Natural killer cell (primary cell): ENCODE measurements around the gene MRAS. TPM values are rescaled to one million over a fixed set of nuclear protein-coding genes. Genes with fewer than 3 reads are reported as not detected.

Experiments
- ATAC-seq, 3 donors: fragments of 150-1000 bp in 2 of 3; fragments of 200-7000 bp in 1 of 3; cut with Tn5 transposase; 1 replicate in 1 of 3; 2 replicates in 2 of 3; pipeline ENCODE4 v1.10.0; 2021; ENCODE audit warnings: mild to moderate bottlenecking in 2 of 3, moderate library complexity in 2 of 3
- DNase-seq, 2 donors: peaks; one replicate each; pipeline versions ENCODE4 v3.0.0 to v3.0.0-alpha.2; 2013 to 2021; ENCODE audit warnings: mixed read lengths in 1 of 2
- H3K27ac ChIP-seq: one replicate; pipeline ENCODE4 v1.5.1; 2013; ENCODE audit warnings: mild to moderate bottlenecking, low read length
- H3K27me3 ChIP-seq: one replicate; pipeline ENCODE4 v1.6.1; 2013; ENCODE audit warnings: low read length; ENCODE audit not compliant: control insufficient read depth, insufficient read depth
- H3K36me3 ChIP-seq: one replicate; pipeline ENCODE4 v1.6.1; 2013; ENCODE audit warnings: low read length; ENCODE audit not compliant: control insufficient read depth, insufficient read depth
- H3K4me1 ChIP-seq: one replicate; pipeline ENCODE4 v1.6.1; 2013; ENCODE audit warnings: low read length; ENCODE audit not compliant: control insufficient read depth, insufficient read depth
- H3K4me3 ChIP-seq: one replicate; pipeline ENCODE4 v1.5.1; 2013; ENCODE audit warnings: low read length
- H3K9me3 ChIP-seq: one replicate; pipeline ENCODE4 v1.6.1; 2013; ENCODE audit warnings: low read length; ENCODE audit not compliant: control insufficient read depth, insufficient read depth
- H3K27ac Mint-ChIP-seq, 2 donors: one replicate each; pipeline ENCODE4 v1.8.0; 2022; ENCODE audit warnings: mild to moderate bottlenecking in 2 of 2, mixed read lengths in 2 of 2, moderate library complexity in 1 of 2
- H3K27me3 Mint-ChIP-seq, 2 donors: one replicate each; pipeline ENCODE4 v1.8.0; 2022; ENCODE audit warnings: low read depth in 2 of 2, mixed read lengths in 2 of 2
- H3K36me3 Mint-ChIP-seq: one replicate; pipeline ENCODE4 v1.8.0; 2022; ENCODE audit warnings: mixed read lengths
- H3K4me1 Mint-ChIP-seq, 2 donors: one replicate each; pipeline ENCODE4 v1.8.0; 2022; ENCODE audit warnings: mixed read lengths in 2 of 2
- H3K4me3 Mint-ChIP-seq: one replicate; pipeline ENCODE4 v1.8.0; 2022; ENCODE audit warnings: mild to moderate bottlenecking, moderate library complexity, mixed read lengths
- H3K9me3 Mint-ChIP-seq, 2 donors: one replicate each; pipeline ENCODE4 v1.8.0; 2022; ENCODE audit warnings: mixed read lengths in 2 of 2
- CTCF ChIP-seq: fragments of 200-600 bp; IDR thresholded peaks from one replicate; pipeline ENCODE4 v1.8.0; 2022; ENCODE audit warnings: antibody characterized with exemption
- WGBS: methylation state at CpG from one replicate; pipeline ENCODE4 v1.1.7; 2013; ENCODE audit warnings: missing lambda C conversion rate; ENCODE audit not compliant: insufficient coverage; 5-methylcytosine and 5-hydroxymethylcytosine counted together
- intact Hi-C: fragments of 100-400 bp; cut with micrococcal nuclease; formaldehyde crosslinking; loops from one replicate; pipeline ENCODE4 v1.14.2; 2022
- total RNA-seq, 4 donors: library from RNA; stranded (reverse); fragments of 120-200 nt in 1 of 4; gene quantifications; one replicate each; pipeline versions ENCODE4 v1.2.3 to v1.2.4, GENCODE V29; 2013 to 2022

Gene MRAS
- total RNA-seq, 3 donors from 2014 or later (not counting 1 experiment from before 2014, with no cell fraction given) = 1.2 to 4.9 (median 2.4) TPM

- Histone ChIP-seq H3K27me3 (no peaks in the 10 kb centered on the region), H3K4me1 (peaks cover 4% of the 10 kb centered on the region), H3K27ac (no peak overlapping the region), H3K36me3 (no peaks in the 10 kb centered on the region), H3K4me3 (no peak overlapping the region), H3K9me3 (no peaks in the 10 kb centered on the region)
- peaks cover 0 to 4% of the 10 kb centered on the region in 2 donors for H3K4me1 Mint-ChIP-seq
- H3K27ac Mint-ChIP-seq = no peak overlapping the region
- TF ChIP-seq CTCF = no peak
- H3K9me3 Mint-ChIP-seq = no peaks in the 10 kb centered on the region
- DNase-seq (no peak), ATAC-seq (no peak)
- WGBS = 78% methylated on average over 5 of the region's 6 CpGs
- intact Hi-C loops = no loop called here
- no peaks in the 10 kb centered on the region for H3K36me3 Mint-ChIP-seq
- H3K4me3 Mint-ChIP-seq = no peak overlapping the region
- peaks cover 0 to 10% of the 10 kb centered on the region in 2 donors for H3K27me3 Mint-ChIP-seq
Measured at GRCh38 chr3:138364356-138365252, 16.2 kb downstream of the MRAS start.

- H3K4me1 Mint-ChIP-seq = peaks cover 0 to 4% of the 10 kb centered on the region in 2 donors
- no peak for ATAC-seq
- H3K27ac Mint-ChIP-seq = no peak overlapping the region
- 94% methylated on average over 4 of the region's 4 CpGs for WGBS
- intact Hi-C loops = no loop called here
- H3K27me3 ChIP-seq = no peaks in the 10 kb centered on the region
- no peak for DNase-seq
- no peaks in the 10 kb centered on the region for H3K36me3 Mint-ChIP-seq
- H3K36me3 ChIP-seq = no peaks in the 10 kb centered on the region
- no peak for TF ChIP-seq CTCF
- no peak overlapping the region for H3K27ac ChIP-seq
- peaks cover 0 to 10% of the 10 kb centered on the region in 2 donors for H3K27me3 Mint-ChIP-seq
- no peak overlapping the region for H3K4me3 ChIP-seq
- no peak overlapping the region for H3K4me3 Mint-ChIP-seq
- no peaks in the 10 kb centered on the region for H3K9me3 ChIP-seq
- H3K9me3 Mint-ChIP-seq = no peaks in the 10 kb centered on the region
- peaks cover 5% of the 10 kb centered on the region for H3K4me1 ChIP-seq
Measured at GRCh38 chr3:138365253-138365555, 16.8 kb downstream of the MRAS start.

- Mint-ChIP-seq H3K4me3 (no peak overlapping the region), H3K36me3 (no peaks in the 10 kb centered on the region), H3K27me3 (peaks cover 8 to 11% of the 10 kb centered on the region in 2 donors), H3K9me3 (no peaks in the 10 kb centered on the region), H3K27ac (no peak overlapping the region), H3K4me1 (peaks cover 0 to 4% of the 10 kb centered on the region in 2 donors)
- Histone ChIP-seq H3K4me1 (peaks cover 5% of the 10 kb centered on the region), H3K36me3 (no peaks in the 10 kb centered on the region), H3K9me3 (no peaks in the 10 kb centered on the region), H3K27me3 (no peaks in the 10 kb centered on the region), H3K27ac (no peak overlapping the region), H3K4me3 (no peak overlapping the region)
- ATAC-seq = no peak
- intact Hi-C loops = no loop called here
- TF ChIP-seq CTCF = no peak
- no peak for DNase-seq
- WGBS = 85% methylated on average over 8 of the region's 8 CpGs
Measured at GRCh38 chr3:138366006-138366759, 17.8 kb downstream of the MRAS start.
